HG03520 (cell line): ENCODE measurements around the gene DNPH1.

Experiments
- ATAC-seq: cut with Tn5 transposase; IDR thresholded peaks from one replicate; pipeline ENCODE4 v1.9.1; 2021; ENCODE audit warnings: mild to moderate bottlenecking, moderate library complexity; ENCODE audit not compliant: unreplicated experiment

DNPH1 gene

GRCh38 chr6:43185391-43185985 is 43.8 kb downstream of the DNPH1 start:
- ATAC-seq = no peak

GRCh38 chr6:43184268-43184985 is 44.9 kb downstream of the DNPH1 start:
- ATAC-seq = no peak

GRCh38 chr6:43183441-43183840 is 45.8 kb downstream of the DNPH1 start:
- no peak for ATAC-seq

DNA sequence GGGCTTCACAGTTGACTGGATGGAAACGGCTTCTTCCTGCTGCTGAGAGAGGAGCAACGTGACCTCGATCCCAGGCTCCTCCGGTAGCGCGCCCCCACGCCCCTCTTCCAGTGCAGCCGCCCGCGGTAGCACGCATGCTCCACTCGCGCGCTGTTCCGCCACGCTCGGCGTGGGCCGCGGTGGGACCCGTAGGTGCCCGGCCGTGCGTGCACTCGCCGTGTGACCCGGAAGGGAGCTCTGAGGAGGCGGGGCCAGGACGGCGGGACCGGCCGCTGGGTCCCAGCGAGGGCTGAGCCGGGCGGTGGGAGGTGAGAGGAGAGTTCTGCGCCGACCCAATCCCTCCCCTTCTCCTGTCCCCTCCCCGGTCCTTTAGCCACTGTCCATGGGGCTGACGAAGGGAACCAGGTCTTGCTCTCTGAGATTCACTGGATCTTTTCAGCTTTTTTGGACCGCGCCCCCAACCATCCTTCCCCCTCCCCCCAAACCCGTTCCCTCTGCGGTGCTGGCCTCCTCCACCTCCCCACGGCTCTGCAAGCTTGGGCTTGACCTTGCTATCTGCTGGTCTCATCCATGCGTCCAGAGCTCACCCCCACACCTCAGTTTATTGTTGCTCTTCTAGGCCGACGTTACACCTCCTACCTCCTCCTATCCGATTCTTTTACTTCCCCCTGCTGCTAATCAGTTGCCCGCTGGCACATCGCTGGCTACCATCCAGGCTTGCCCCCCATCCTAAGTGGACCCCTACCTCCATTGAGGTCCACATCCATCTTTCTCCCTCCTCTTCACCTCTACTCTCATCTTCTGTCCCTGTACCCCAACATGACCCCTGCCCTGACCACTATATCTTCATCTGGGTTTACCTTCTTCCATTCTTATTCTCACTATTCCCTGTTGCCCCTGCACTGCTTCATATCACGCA is 47.1 kb downstream of the DNPH1 start, which contains the start of gene CUL9:
CUL9 (plus strand) TSS at position 255 of the 919 bp plus-strand sequence. CDS start 2,115 bp downstream, outside the sequence.
- ATAC-seq = peak; percentile 90

GRCh38 chr6:43181621-43181941 is 47.7 kb downstream of the DNPH1 start:
- no peak for ATAC-seq

DNA sequence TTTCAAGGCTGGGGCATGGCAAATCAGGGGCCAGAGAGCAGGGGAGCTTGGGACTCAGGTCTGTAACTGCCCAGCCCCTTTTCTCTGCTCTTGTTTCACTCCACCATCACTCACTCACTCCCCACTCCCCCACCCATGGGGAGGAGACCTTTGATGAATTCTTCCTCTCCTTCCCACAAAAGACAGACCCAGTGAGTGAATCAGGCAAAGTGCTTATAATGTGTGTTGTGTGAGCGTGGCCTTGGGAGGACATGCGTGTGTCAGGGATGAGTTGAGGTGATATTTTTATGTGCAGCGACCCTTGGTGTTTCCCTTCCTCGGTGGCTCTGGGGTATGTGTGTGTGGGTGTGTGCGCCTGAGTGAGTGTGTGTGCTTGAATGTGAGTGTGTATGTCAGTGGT is 48.3 kb downstream of the DNPH1 start:
- ATAC-seq = no peak

DNA sequence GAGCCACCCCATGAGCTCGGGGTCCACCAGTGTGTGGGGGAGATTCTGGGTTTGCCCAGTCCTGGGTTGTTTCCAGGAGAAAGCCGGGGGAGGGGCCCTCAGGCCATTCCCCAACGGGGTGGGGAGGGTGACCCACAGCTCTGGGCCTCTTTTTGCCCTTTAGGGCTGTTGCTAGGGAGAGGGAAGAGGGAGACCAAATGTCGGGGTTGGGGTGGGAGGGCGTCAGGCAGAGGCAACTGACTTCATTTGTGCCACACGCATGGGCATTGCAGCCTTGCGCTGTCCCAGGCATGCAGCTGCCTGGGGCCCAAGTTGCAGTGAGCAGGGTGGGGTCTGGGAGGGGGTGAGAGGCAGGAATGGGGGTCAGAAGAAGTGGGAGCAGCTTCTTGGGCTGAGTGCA is 49.2 kb downstream of the DNPH1 start:
- ATAC-seq = no peak

GRCh38 chr6:43178951-43179830 is 50.1 kb downstream of the DNPH1 start:
- no peak for ATAC-seq

DNA sequence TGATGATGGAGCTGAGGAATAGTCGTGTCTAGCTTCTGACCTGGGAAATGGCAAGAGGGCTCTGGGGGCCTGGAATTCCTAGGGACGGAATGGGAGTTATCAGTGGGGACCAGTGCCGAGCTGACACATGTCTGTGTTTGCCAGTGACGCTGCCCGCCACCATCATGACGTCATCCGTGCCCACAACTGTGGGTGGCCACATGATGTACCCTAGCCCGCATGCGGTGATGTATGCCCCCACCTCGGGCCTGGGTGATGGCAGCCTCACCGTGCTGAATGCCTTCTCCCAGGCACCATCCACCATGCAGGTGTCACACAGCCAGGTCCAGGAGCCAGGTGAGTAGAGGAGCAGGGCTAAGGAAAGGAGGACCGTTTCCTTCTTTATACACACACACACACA is 51.1 kb downstream of the DNPH1 start:
- no peak for ATAC-seq

DNA sequence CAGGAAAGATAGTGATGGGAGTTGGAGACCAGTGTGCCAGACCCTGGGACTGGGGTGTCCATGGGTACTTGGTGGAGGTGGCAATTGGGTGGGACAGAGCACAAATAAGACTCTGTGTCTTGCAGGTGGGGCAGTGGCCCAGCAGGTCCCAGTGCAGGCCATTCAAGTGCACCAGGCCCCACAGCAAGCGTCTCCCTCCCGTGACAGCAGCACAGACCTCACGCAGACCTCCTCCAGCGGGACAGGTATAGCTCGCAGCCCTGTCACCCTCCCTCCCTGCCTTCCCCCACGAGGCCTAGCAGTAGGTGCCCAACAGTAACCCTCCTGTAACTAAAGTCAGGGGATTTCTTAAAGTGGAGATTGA is 52.9 kb downstream of the DNPH1 start:
- ATAC-seq = no peak

GRCh38 chr6:43175676-43176422 is 53.4 kb downstream of the DNPH1 start:
- ATAC-seq = no peak
